ENCODE results near the gene MAP3K12.
"Not testable (repeated sequence)": the region's sequence is repeated elsewhere in the genome, so short reads cannot be mapped to it uniquely, and the experiment has no call there.

Gene MAP3K12

DNA sequence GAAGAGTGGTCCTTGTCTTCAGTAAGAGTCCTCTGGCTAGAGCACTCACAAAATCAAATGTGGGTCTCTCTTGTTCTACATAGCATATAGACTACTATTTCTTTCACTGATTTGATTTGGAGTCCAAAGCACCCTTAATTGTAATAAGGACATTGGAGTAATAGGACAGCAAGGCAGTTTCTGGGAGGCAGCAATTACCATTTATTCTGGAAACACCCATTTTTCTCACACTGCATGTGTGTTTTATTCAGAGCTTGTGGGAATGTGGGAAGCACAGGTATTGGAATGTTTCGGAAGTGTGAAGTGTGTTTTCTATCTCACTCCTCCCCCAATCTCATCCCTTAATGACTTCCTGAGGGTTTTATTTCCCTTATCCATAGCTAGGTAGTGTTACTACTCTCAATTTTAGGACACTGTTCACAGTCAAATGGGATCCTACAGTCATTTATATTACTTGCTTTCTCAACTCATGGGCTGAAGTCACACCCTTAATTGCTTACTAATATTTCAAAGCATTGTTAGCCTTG is 27.1 kb downstream of the MAP3K12 start:
- in situ Hi-C loops (cut with MboI; ENCODE audit: low sequenced_read_pairs), result no loop called here

DNA sequence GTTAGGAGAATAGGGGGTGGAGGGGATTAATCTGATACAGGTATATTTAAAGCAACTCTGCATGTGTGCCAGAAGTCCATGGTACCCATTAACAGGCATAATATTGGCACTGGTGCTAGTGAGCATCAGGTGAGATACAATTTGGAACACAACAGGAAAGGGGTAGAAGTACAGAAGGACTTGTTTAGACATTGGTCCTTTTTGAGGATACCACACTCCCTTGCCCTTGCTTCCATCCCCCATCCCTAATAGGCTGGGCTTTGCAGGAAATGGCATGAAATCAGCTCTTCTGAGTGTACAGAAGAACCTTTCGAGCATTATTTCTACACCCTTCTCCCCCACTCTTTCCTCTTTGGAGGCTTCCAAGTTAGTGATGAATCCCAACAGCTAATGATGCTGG is 31.0 kb downstream of the MAP3K12 start:
- in situ Hi-C loops (cut with MboI; ENCODE audit: low sequenced_read_pairs), result no loop called here

DNA sequence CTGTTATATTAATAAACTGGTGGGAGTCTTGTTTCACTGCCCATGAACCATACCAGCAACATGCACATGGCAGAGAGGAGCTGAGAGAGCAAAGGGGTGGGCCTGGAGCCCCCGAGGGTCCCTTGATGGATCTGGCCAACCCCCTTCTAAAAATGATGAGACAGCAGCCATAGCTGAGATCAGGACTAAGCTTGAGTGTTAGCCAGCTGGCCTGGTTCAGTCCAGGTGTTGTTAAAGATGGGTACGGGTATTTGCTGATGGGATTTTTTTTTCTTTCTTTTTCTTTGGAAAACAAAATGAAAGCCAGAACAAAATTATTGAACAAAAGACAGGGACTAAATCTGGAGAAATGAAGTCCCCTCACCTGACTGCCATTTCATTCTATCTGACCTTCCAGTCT is 31.4 kb downstream of the MAP3K12 start:
- in situ Hi-C loops (cut with MboI; ENCODE audit: low sequenced_read_pairs), result no loop called here

DNA sequence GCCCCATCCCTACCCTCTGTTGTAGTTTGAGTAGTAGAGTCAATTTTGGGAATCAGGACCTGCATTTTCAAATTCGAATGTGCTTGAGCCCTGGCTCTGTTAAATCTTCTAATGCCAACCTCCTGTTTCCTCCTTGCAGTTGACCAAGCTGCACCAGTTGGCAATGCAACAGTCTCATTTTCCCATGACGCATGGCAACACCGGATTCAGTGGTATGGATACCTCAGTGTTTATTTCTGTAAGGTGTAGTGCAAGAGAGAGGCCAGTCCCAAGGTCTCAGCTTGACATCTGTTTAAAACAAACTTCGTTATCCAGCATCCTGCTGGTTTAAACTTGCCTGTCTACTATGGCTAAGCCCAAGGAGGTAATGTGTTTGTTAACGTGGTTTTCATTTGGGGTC is 32.2 kb downstream of the MAP3K12 start:
- in situ Hi-C loops (cut with MboI; ENCODE audit: low sequenced_read_pairs), result no loop called here

DNA sequence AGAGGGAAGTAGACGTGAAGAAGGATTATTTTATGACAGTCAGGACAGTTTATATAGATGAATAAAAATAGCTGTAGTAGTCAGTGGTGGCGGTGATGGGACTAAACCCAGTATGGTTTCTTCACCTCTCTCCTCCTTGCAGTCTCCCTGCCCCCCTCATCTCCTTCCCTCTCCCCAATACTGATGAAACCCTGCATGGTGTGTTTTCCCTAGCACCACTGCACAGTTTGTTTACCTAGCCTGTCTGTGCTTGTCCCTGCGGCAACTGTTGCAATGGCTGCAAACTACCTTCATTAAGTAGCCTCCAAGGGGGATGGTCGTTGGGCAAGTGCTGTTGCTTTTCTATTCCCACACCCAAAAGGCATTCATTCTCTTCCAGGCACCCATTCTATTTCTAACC is 32.6 kb downstream of the MAP3K12 start:
- in situ Hi-C loops (cut with MboI; ENCODE audit: low sequenced_read_pairs), result no loop called here

DNA sequence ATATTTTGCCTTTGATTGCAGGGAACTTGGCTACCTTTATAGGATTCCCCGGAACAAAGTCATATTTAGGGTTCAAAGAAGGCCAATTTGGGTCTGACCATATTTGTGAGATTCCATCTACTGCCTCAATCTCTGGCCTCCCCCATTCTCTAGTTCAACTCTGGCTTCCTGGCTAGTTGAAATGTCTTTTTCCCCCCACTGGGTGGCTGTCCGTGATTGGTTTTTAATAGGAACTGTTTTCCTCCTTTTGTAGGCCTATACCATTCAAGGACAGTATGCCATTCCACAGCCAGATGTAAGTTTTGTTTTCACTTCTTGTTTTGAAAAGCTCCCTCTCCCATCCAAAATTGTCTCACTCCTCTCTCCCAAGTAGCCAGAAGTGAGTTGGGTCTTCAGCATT is 33.6 kb downstream of the MAP3K12 start:
- in situ Hi-C loops (cut with MboI; ENCODE audit: low sequenced_read_pairs), result no loop called here

DNA sequence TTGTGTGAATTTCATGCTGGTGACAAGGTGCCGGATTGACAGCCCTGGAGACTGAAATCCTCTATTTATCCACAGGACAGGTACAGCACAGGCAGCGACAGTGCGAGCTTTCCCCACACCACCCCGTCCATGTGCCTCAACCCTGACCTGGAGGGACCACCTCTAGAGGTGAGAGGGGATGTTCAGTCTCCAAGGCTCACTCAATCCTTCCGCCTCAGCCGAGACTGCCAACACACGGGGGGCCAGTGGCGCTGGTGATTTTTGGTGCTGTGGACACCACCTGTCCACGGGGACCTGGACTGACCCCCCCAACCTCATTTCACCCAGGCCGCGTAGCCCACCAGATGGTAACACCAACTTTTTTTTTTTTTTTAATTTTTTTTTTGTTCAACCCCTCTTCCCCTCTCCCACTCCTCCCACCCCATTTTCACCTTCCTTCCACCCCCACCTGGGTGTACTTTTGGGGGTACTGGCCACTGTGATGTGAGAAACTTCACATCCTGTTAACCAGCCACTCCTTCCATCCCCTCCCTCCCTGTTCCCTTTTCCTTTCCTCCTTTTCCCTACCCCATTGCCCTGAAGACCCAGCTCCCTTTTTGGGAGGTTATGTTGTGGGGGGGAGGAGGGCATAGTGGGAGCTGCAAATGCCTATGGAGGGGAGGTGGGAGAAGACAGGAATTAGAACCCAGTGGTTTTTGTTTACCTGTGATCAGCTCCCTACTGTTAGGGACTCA is 34.4 kb downstream of the MAP3K12 start:
- in situ Hi-C loops (cut with MboI; ENCODE audit: low sequenced_read_pairs), result no loop called here

DNA sequence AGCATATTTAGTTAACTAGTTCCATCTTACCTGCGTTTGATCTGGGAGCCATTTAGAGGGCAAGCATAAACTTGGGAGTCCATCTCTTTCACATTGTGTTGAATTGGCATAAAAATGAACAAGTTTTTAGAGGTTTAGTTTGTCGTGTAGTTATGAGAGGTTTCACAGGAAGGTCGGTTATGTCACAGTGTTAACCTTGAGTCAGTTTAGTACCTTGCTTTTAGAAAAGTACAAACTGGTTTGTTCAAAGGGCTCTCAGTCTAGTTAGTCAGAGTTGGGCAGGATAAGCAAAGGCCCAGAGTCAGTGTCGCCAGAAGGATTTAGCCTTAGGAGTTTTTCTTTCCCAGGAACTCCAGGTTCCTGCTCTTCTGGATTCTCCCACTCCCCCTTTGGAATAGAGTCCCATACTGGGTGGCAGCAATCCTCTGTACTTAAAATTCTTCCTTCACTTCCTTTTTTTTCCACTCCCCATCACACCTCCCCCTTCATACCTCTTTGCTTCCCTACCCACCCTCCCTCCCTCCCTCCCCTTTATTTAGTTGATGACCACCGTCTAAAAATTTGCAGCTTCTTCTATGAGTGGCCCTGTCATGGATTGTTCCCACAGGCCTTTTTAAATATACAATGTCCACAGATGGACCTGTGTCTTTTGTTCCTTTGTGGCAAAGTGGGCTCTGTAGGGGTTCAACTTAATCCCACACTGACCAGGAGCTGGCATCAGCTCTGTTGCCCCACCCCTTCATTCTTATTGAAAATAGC is 35.3 kb downstream of the MAP3K12 start:
- in situ Hi-C loops (cut with MboI; ENCODE audit: low sequenced_read_pairs), result no loop called here

DNA sequence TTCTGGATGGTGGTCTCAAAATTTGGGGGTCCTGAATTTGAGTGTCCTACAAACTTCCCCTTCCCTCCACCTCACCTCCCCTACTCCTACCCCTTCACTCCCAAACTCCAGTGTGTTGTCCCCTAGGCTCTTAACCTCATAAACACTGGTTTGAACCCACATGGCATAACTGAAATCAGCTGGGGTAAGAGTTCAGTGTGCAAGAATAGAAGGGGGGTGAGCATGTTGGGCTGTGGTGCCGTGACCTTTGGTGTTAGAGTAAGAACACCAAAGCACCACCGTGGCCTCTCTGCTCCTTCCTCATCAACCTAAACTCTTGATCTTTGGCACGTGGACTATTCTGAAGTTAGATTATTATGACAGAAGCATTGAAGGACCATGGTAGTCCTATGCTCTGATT is 36.3 kb downstream of the MAP3K12 start:
- in situ Hi-C loops (cut with MboI; ENCODE audit: low sequenced_read_pairs), result no loop called here

DNA sequence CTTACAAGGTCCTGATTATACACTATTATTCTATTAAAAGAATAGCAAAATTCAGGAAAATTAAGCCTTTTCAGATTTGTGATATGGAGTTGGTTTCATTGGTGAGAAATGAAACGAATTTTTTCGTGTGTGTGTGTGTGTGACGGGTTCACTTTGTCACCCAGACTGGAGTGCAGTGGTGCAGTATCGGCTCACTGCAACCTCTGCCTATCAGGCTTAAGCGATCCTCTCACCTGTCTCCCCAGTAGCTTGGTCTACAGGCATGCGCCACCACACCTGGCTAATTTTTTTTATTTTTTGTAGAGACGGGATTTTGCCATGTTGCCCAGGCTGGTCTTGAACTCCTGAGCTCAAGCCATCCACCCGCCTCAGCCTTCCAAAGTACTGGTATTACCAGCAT is 37.7 kb downstream of the MAP3K12 start:
- in situ Hi-C loops (cut with MboI; ENCODE audit: low sequenced_read_pairs), result no loop called here

DNA sequence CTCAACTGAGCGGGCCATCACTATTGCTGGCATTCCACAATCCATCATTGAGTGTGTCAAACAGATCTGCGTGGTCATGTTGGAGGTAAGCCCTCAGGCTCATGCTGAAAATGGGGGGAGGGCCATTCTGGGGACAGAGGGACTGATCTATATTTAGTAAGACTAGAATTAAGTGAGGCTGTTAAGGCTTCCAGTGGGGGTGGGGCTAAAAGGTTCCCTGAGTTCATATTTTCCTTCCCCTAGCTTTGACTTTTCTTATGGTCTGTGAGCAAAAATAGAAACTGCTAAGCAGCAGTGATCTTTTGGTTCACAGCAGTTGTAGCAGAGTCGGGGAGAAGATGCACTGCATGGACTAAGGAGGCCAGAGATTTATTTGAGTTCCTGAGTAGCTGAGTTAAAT is 38.2 kb downstream of the MAP3K12 start:
- in situ Hi-C loops (cut with MboI; ENCODE audit: low sequenced_read_pairs), result no loop called here

DNA sequence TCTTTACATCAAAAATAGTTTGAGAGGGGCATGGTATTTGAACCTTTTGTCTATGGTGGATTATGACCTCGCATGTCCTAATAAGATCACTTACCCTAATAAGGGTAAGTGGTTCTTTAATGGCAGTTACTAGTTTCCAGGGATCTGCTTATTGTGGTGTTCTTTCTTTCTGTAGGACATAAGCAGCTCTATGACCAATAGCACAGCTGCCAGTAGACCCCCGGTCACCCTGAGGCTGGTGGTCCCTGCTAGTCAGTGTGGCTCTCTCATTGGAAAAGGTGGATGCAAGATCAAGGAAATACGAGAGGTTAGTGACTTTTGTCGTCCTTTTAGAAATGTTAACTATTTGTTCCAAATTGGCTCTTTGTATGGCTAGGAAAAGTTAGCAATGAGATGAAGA is 40.2 kb downstream of the MAP3K12 start:
- in situ Hi-C loops (cut with MboI; ENCODE audit: low sequenced_read_pairs), result no loop called here

DNA sequence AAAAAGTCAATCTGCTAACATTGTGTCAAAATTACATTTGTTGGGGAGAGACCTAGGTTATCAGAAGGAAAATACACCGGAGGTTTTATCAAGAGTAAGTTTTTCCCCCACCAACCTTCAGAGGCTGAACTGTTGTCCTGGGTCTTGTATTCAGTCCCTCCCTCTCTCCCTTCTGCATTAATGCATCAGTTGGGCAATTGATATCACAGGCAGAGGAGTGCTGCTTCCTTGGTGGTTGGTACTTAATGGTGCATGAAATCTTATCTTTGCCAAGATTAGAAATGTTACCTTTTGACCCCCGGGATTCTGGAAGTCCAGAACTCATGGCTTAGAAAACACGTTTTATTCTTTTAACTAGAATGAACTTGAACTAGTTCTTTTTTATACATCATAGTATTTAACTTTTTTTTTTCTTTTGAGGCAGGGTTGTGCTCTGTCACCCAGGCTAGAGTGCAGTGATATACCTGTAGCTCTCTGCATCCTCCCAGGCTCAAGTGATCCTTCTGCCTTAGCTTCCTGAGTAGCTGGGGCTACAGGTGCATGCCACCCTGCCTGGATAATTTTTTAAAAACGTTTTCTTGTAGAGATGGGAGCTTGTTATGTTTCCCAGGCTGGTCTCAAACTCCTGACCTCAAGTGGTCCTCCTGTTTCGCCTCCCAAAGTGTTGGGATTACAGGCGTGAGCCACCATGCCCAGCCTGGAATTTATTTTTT is 42.4 kb downstream of the MAP3K12 start:
- in situ Hi-C loops (cut with MboI; ENCODE audit: low sequenced_read_pairs), result no loop called here

DNA sequence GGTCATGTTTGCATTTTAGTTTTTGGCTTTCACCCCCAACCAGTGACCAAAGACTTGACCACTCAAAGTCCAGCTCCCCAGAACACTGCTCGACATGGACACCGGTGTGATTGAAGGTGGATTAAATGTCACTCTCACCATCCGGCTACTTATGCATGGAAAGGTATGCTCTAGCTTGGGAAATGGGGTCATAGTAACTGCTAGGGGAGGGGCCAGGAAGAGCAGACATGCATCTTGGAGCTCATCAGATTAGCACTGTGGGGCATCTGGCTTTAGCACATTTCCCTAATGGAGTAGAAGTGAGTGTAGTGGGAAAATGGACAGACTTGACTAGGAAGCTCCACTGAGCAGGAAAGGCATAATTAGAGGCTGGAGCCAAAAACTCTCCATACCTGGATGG is 44.6 kb downstream of the MAP3K12 start:
- in situ Hi-C loops (cut with MboI; ENCODE audit: low sequenced_read_pairs), result no loop called here

DNA sequence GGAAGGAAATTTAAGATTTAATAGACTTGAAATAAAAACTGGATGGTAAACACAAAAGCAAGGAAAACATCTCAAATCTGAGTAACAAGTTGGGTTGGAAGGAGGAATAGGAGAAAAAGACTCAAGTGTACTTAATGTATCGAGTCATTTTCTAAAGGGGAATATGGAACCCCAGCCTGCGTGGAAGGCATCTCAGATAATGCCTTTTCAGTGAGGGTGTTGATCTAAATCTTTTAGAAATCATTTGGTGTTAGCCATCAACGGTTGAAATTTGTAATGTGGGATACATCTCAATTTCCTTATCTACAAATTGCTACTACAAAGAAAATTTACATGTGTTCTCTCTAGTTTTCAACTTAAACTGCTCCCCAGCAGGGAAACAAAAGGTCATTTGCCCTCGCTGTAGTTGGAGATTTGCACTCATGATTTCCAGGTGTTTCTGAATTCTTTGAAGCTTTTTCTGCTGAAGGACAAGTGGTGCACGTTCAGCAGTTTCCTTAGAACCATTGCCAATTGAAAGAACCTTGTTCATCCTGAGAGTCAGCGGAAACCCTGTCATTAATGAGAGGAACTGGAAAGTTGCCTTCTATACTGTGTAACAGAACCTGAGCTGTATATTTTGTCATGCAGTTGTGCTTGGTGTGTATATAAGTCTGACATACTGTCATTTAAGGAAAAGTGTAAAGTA is 45.2 kb downstream of the MAP3K12 start:
- in situ Hi-C loops (cut with MboI; ENCODE audit: low sequenced_read_pairs), result no loop called here

DNA sequence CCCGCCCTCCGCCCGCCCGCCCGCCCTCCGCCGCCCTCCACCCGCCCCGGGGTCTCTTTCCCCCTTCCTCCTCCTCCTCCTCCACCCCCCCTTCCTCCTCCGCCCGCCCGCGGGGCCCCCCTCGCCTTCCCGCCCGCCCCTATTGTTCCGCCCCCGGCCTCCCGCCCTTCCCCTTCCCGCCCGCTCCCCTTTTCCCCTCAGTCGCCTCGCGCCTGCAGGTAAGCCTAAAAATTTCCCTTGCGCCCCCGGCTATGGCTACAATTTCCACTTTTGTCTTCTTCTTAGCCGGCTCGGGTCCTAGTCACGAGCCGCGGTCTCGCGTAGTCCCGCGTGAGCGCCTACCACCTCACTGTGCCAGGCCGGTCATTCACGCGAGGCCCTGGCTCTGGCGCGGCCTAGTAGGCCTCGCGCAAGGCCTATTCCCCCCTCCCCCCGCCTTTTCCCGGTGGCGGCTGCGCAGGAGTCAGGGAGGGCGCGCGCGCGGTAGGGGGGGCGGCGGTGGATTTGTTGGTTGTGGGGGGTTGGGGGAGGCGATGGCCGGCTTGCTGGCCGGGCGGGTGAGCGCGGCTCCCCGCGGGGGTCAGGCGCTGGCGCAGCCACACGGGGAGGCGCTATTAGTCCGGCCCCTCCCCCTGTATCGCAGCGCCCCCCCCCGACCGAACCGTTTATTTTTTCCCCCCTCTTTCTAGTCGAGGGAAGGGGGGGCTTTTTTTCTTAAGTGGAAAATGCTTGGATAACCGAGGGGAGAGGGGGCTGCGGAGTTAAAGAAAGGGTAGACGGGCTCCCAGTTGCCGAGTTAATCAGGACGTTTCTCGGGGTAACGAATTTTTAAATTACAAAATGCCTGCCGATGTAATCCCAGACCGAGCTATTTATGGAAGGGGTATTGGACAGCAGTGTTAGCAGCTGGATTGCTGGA is 46.8 kb downstream of the MAP3K12 start:
- in situ Hi-C loops (cut with MboI; ENCODE audit: low sequenced_read_pairs), result no loop called here

DNA sequence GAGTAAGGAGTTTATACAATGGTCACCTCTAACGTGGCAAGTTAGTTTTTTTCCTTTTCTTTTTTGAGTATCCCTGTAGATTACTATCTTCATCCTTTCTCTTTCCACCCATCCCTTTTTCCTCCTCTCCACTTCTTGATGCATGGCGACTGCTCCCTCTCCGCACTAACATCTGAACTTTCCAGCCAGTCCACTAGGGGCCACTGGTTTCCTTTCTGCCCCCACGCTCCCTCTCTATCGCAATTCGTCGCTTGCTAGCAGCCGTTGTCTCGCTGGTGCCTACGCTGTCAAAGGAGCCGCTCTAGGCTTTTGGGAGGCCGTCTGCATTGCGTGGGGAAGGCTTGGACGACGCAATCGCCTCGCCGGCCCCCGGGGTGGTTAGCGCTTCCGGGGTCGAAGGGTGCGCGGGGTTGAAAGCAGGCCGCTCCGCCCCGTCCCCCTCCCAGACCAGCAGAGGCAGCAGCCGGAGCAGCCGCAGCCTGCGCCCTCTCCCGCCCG is 47.5 kb downstream of the MAP3K12 start, which contains the start of gene PCBP2:
TSS of gene PCBP2 (plus strand) at position 442 of the 498 bp plus-strand sequence. CDS start 2,699 bp downstream, outside the sequence.
- in situ Hi-C loops (cut with MboI; ENCODE audit: low sequenced_read_pairs), result no loop called here

DNA sequence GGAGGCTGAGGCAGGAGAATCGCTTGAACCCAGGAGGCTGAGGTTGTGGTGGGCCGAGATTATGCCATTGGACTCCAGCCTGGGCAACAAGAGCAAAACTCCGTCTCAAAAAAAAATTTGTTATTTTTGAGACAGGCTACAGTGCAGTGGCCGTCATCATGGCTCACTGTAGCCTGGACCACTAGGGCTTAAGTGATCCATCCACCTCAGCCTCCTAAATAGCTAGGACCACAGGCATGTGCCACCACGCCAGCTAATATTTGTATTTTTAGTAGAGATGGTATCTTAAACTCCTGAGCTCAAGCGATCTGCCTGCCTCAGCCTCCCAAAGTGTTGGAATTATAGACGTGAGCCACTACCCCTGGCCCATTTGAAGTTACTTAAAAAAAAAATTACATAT is 48.3 kb downstream of the MAP3K12 start:
- in situ Hi-C loops (cut with MboI; ENCODE audit: low sequenced_read_pairs), result no loop called here

DNA sequence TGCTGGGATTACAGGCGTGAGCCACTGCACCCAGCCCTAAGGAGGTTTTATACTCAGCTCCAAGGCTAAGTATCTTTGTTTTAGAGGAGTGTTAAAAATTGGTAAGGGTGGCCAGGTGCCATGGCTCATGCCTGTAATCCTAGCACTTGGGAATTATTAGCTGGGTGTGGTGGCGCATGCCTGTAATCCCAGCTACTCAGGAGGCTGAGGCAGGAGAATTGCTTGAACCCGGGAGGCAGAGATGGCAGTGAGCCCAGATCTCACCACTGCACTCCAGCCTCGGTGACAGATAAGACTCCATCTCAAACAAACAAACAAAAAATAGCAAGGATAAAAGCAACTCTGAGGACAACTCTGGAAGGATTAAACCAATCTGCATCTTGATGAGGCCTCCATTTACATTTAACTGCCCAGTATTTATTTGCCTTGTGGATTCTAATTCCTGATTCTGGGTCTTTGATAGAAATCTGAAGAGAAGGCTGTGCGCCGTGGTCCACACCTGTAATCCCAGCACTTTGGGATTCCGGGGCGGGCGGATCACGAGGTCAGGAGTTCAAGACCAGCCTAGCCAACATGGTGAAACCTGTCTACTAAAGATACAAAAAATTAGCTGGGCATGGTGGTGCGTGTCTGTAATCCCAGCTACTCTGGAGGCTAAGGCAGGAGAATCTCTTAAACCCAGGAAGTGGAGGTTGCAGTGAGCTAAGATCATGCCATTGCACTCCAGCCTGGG is 54.5 kb downstream of the MAP3K12 start:
- in situ Hi-C loops (cut with MboI; ENCODE audit: low sequenced_read_pairs), result not testable (repeated sequence)
